Pancreas (tissue), 10 donors: ENCODE measurements around the gene TOR1AIP2. TPM values are rescaled to one million over a fixed set of nuclear protein-coding genes. Genes with fewer than 3 reads are reported as not detected.

Source experiments
- ATAC-seq, 4 donors: fragments of 200-7000 bp; cut with Tn5 transposase; one replicate each; pipeline versions ENCODE4 v1.8.0 to v1.9.1; 2020; ENCODE audit warnings: mild to moderate bottlenecking in 4 of 4, moderate library complexity in 4 of 4
- DNase-seq, 6 donors: peaks; one replicate each; pipeline ENCODE4 v3.0.0-alpha.2; 2020
- FAIRE-seq: peaks from 2 replicates; lab custom pipeline; 2012; peaks lifted over from hg19 to GRCh38; lab: Jason Lieb, UNC
- H3K27ac ChIP-seq, 4 donors: fragments of 200-600 bp; sonication (generic); 1 replicate in 3 of 4; 2 replicates in 1 of 4; pipeline versions ENCODE4 v1.5.0 to v1.8.0; 2020
- H3K27me3 ChIP-seq, 4 donors: fragments of 200-600 bp; one replicate each; pipeline ENCODE4 v1.8.0; 2021
- H3K36me3 ChIP-seq, 3 donors: fragments of 200-600 bp; sonication (generic) in 1 of 3; one replicate each; pipeline versions ENCODE4 v1.5.0 to v1.8.0; 2020 to 2021
- H3K4me1 ChIP-seq, 3 donors: fragments of 200-600 bp; one replicate each; pipeline ENCODE4 v1.8.0; 2021
- H3K4me3 ChIP-seq, 4 donors: fragments of 200-600 bp; sonication (generic) in 2 of 4; one replicate each; pipeline versions ENCODE4 v1.5.0 to v1.8.0; 2020 to 2021
- H3K9me3 ChIP-seq, 4 donors: fragments of 200-600 bp; one replicate each; pipeline ENCODE4 v1.8.0; 2021
- CTCF ChIP-seq, 4 donors: fragments of 200-600 bp; sonication (generic) in 3 of 4; IDR thresholded peaks; one replicate each; pipeline versions ENCODE4 v1.5.0 to v1.8.0; 2021; ENCODE audit warnings: antibody characterized with exemption in 4 of 4
- WGBS, 2 donors: extraction: QIAGEN DNeasy Blood & Tissue Kit; methylation state at CpG; one replicate each; pipeline ENCODE4 v1.1.7; 2013; 5-methylcytosine and 5-hydroxymethylcytosine counted together
- intact Hi-C, 3 donors: fragments of 100-400 bp; cut with DNase I; formaldehyde crosslinking; loops; one replicate each; pipeline versions ENCODE4 v1.11.1 to v1.14.2; 2022
- polyA plus RNA-seq, 2 donors: library from polyadenylated mRNA; stranded (reverse); fragments of 200-250 nt; gene quantifications; one replicate each; pipeline ENCODE4 v1.2.3, GENCODE V29; 2013
- total RNA-seq, 6 donors: library from RNA; stranded (reverse); fragmentation: NEBNext Ultra II Directional in 4 of 6; extraction: Animal tissue kit (Norgen Biotek cat#: 25700) in 4 of 6; gene quantifications; one replicate each; pipeline versions ENCODE4 v1.2.1 to v1.2.4, GENCODE V29; 2021 to 2023
- donor health status: healthy with polysubstance abuse.
- donor health status: DM: no; HTN: no; CAD: no; lungs with moderate emphysema.
- donor health status: DM: no; HTN: no; CAD: no.
- donor health status: control.
- donor health status: control.
- donor health status: Bipolar disorder and iron deficiency.
- donor health status: DM: yes; HTN: yes; CAD: no.
- donor health status: DM: no; HTN: no; CAD: no.
- donor health status: DM: no; HTN: no; CAD: no.
- donor health status: DM: yes; HTN: yes; CAD: no.

TOR1AIP2 gene
- 10 to 100 TPM; 25.7 to 69.4 (median 38.7) TPM for total RNA-seq
- 10 to 100 TPM in 1 of 2 donors, 1 to 10 TPM in 1; 9.7 to 12.2 TPM for polyA plus RNA-seq

GRCh38 chr1:179877586-179878265 is at the start of gene TOR1AIP2:
TSS of gene TOR1AIP2 (minus strand) at chr1:179877803. CDS start at chr1:179852665, 25,138 bp downstream.
- no peaks in the 10 kb centered on the region for H3K36me3 ChIP-seq
- no peak for TF ChIP-seq CTCF (IDR thresholded peaks at IDR 0.05)
- no peaks in the 10 kb centered on the region for H3K9me3 ChIP-seq
- DNase-seq: peak; percentile 78 to 93 (median 88)
- intact Hi-C loops: no loop called here
- ATAC-seq: peak; percentile 54 to 76 (median 68)
- peaks cover 32 to 53% (median 43%) of the 10 kb centered on the region in 3 donors for H3K4me1 ChIP-seq
- WGBS, 2 donors: 3 to 4% methylated on average over 31 of the region's 31 CpGs
- no peaks in the 10 kb centered on the region for H3K27me3 ChIP-seq
- H3K27ac ChIP-seq: peak within 1 kb of the TSS; percentile 12 to 87 (median 50)
- FAIRE-seq: peak; percentile 29
- peak within 1 kb of the TSS; percentile 41 to 73 (median 60) for H3K4me3 ChIP-seq

- H3K9me3 ChIP-seq: no peaks in the 10 kb centered on the region
- ATAC-seq (no peak), DNase-seq (no peak), FAIRE-seq (no peak)
- no peaks in the 10 kb centered on the region for H3K27me3 ChIP-seq
- no peak overlapping the region for H3K4me3 ChIP-seq
- WGBS, 2 donors: 98% methylated on average over 3 of the region's 3 CpGs
- no peak overlapping the region for H3K27ac ChIP-seq
- no peaks in the 10 kb centered on the region for H3K36me3 ChIP-seq
- H3K4me1 ChIP-seq: peaks cover 5 to 9% (median 7%) of the 10 kb centered on the region in 3 donors
- TF ChIP-seq CTCF (IDR thresholded peaks at IDR 0.05): no peak
- intact Hi-C loops: no loop called here
Observed at GRCh38 chr1:179926850-179927205, 49.2 kb upstream of the TOR1AIP2 start.

GRCh38 chr1:179925922-179926849 is 48.6 kb upstream of the TOR1AIP2 start:
- Histone ChIP-seq H3K9me3 (no peaks in the 10 kb centered on the region), H3K4me3 (no peak overlapping the region), H3K27me3 (no peaks in the 10 kb centered on the region), H3K27ac (no peak overlapping the region), H3K4me1 (peaks cover 5 to 7% (median 7%) of the 10 kb centered on the region in 3 donors), H3K36me3 (no peaks in the 10 kb centered on the region)
- ATAC-seq: peak in 1 of 4 donors; percentile 19
- intact Hi-C loops: no loop called here
- no peak for DNase-seq
- TF ChIP-seq CTCF (IDR thresholded peaks at IDR 0.05): no peak
- FAIRE-seq: no peak
- WGBS, 2 donors: 82 to 84% methylated on average over 4 of the region's 4 CpGs

GRCh38 chr1:179925302-179925701 is 47.7 kb upstream of the TOR1AIP2 start:
- intact Hi-C loops: no loop called here
- no peak for FAIRE-seq
- H3K9me3 ChIP-seq: no peaks in the 10 kb centered on the region
- H3K36me3 ChIP-seq: no peaks in the 10 kb centered on the region
- 88% methylated on average over 5 of the region's 5 CpGs for WGBS, 2 donors
- no peak overlapping the region for H3K4me3 ChIP-seq
- no peak for ATAC-seq
- no peaks in the 10 kb centered on the region for H3K27me3 ChIP-seq
- no peak for DNase-seq
- H3K4me1 ChIP-seq: peaks cover 0 to 7% (median 5%) of the 10 kb centered on the region in 3 donors
- no peak overlapping the region for H3K27ac ChIP-seq
- no peak for TF ChIP-seq CTCF (IDR thresholded peaks at IDR 0.05)
